Body of pancreas (tissue), 4 donors: ENCODE measurements around the gene CATSPERZ. TPM values are rescaled to one million over a fixed set of nuclear protein-coding genes. Genes with fewer than 3 reads are reported as not detected.

Source experiments
- ATAC-seq: fragments of 150-250 bp; one replicate; pipeline ENCODE4 v1.9.1; 2016
- DNase-seq, 4 donors: peaks; one replicate each; pipeline ENCODE4 v3.0.0-alpha.2; 2019
- H3K27ac ChIP-seq, 4 donors: fragments of 200-600 bp; sonication (generic); 1 replicate in 3 of 4; 2 replicates in 1 of 4; pipeline versions ENCODE4 v1.5.1 to v1.6.1; 2016 to 2019; ENCODE audit warnings: mild to moderate bottlenecking in 1 of 4, mixed read lengths in 1 of 4, moderate library complexity in 1 of 4
- H3K27me3 ChIP-seq, 2 donors: fragments of 200-600 bp; sonication (generic); one replicate each; pipeline ENCODE4 v1.6.0; 2016; ENCODE audit warnings: mild to moderate bottlenecking in 1 of 2
- H3K36me3 ChIP-seq, 2 donors: fragments of 200-600 bp; sonication (generic); replicated peaks in 1 of 2; 2 replicates each; pipeline ENCODE4 v1.5.1; 2016; ENCODE audit warnings: low read depth in 2 of 2; ENCODE audit not compliant: insufficient read depth in 1 of 2
- H3K4me1 ChIP-seq: fragments of 200-600 bp; sonication (generic); one replicate; pipeline ENCODE4 v1.6.0; 2016
- H3K4me3 ChIP-seq, 2 donors: fragments of 200-600 bp; sonication (generic); 1 replicate in 1 of 2; 2 replicates in 1 of 2; pipeline ENCODE4 v1.5.1; 2016 to 2019
- H3K9me3 ChIP-seq, 3 donors: fragments of 200-600 bp; sonication (generic); 1 replicate in 2 of 3; 2 replicates in 1 of 3; pipeline ENCODE4 v1.5.1; 2016
- POLR2A ChIP-seq, 3 donors: fragments of 450-650 bp; IDR thresholded peaks; one replicate each; pipeline ENCODE4 v1.6.1; 2016; ENCODE audit warnings: antibody characterized with exemption in 3 of 3, mild to moderate bottlenecking in 2 of 3
- WGBS, 2 donors: methylation state at CpG; one replicate each; pipeline ENCODE4 v1.1.5; 2017; 5-methylcytosine and 5-hydroxymethylcytosine counted together
- intact Hi-C: fragments of 100-400 bp; cut with DNase I; formaldehyde crosslinking; loops from one replicate; pipeline ENCODE4 v1.15.1; 2023
- total RNA-seq, 2 donors: library from RNA; depleted of rRNA; stranded (reverse); fragments of >200 nt; gene quantifications; one replicate each; pipeline ENCODE4 v1.1.0, GENCODE V29; 2016
- TF ChIP-seq, protein P1 (sequence below), 7 experiments: fragments of 450-650 bp in 4 of 7; fragments of 200-600 bp in 3 of 7; sonication (generic) in 3 of 7; IDR thresholded peaks; one replicate each; pipeline ENCODE4 v1.5.1; 2016 to 2019; ENCODE audit warnings: antibody characterized with exemption in 7 of 7

Gene CATSPERZ
- total RNA-seq, 2 donors from 2014 or later, result 2.3 TPM; not detected in 1

DNA sequence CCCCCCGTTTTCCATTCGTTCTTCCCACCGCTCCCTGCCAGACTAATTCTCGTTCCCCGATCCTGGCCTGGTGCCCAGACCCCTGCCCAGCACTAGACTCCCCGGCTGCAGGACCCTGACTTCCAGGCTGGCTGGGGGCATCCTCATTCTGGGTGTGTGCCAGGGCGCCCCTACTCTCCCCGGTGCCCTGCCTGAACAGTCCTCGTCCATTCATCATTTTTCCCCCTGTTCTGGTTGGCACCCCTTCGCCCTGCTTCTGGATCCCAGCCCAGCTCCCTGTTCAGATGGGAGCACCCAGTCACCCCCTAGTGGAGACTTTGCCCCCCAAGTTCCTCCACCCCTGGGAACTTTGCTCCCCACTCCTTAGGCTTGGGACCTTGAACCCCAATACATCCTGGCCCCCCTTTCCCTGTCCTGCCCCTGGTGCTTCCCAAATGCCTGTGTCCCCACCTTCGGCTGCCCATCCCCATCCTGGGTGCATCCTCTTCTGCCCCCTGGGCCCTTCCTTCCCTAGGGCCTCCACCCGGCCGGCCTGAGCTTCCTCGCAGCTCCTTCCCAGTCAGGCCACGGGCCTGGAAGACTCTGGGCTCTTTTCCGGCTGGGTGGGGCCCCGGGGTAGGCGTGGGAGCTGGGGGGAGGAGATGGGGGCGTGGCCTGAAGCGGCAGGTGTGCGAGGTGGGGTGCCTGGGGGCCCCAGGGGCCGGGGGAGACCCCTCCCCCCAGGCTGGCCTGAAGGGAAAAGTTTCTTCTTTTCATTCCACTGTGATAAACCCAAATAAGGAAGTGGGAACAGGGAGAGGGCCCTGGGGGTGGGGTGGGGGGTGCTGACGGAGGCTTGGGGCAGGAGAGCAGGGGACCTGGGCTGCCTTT is 47.9 kb upstream of the CATSPERZ start:
- H3K4me3 ChIP-seq, result peak overlapping the region; percentile 29 to 62
- H3K4me1 ChIP-seq, result peaks cover 31% of the 10 kb centered on the region
- intact Hi-C loops, result no loop called here
- TF ChIP-seq, protein P1, sequence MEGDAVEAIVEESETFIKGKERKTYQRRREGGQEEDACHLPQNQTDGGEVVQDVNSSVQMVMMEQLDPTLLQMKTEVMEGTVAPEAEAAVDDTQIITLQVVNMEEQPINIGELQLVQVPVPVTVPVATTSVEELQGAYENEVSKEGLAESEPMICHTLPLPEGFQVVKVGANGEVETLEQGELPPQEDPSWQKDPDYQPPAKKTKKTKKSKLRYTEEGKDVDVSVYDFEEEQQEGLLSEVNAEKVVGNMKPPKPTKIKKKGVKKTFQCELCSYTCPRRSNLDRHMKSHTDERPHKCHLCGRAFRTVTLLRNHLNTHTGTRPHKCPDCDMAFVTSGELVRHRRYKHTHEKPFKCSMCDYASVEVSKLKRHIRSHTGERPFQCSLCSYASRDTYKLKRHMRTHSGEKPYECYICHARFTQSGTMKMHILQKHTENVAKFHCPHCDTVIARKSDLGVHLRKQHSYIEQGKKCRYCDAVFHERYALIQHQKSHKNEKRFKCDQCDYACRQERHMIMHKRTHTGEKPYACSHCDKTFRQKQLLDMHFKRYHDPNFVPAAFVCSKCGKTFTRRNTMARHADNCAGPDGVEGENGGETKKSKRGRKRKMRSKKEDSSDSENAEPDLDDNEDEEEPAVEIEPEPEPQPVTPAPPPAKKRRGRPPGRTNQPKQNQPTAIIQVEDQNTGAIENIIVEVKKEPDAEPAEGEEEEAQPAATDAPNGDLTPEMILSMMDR (IDR thresholded peaks at IDR 0.05), result peak in 4 of 7 experiments; percentile 10 to 40 (median 27)
- peak in 2 of 3 donors; percentile 24 to 30 for TF ChIP-seq POLR2A (IDR thresholded peaks at IDR 0.05)
- ATAC-seq, result peak; percentile 29
- no peaks in the 10 kb centered on the region for H3K9me3 ChIP-seq
- no peaks in the 10 kb centered on the region for H3K36me3 ChIP-seq
- DNase-seq, result peak; percentile 47 to 60 (median 55)
- WGBS, 2 donors, result 3 to 5% methylated on average over 14 to 23 of the region's 23 CpGs
- H3K27ac ChIP-seq, result peak overlapping the region in 2 of 4 donors; percentile 25 to 67
- H3K27me3 ChIP-seq, result no peaks in the 10 kb centered on the region

DNA sequence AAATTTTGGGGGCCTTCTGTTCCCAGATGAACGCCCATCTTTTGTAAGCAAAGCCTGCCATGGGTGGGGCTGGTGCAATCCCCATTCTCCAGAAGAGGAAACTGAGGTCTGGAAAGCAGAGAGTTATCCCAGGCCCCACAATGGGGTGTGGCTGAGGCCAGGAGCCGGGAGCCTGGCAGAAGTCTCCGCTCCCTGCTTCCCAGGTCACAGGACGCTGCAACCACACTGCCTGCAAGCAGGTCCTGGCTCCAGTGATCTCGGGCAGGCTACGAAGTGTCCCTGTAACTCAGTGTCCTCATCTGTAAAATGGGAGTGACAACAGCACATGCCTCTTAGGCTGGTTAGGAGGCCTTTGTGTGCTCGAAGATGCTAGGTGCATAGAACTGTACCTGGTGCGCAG is 47.1 kb upstream of the CATSPERZ start:
- Histone ChIP-seq H3K9me3 (no peaks in the 10 kb centered on the region), H3K27ac (no peak overlapping the region), H3K4me3 (no peak overlapping the region), H3K4me1 (peaks cover 24% of the 10 kb centered on the region), H3K36me3 (no peaks in the 10 kb centered on the region), H3K27me3 (no peaks in the 10 kb centered on the region)
- WGBS, 2 donors, result 77 to 86% methylated on average over 7 to 8 of the region's 8 CpGs
- ATAC-seq (no peak), DNase-seq (no peak)
- no peak for TF ChIP-seq POLR2A (IDR thresholded peaks at IDR 0.05)
- TF ChIP-seq, protein P1 (IDR thresholded peaks at IDR 0.05), result no peak
- intact Hi-C loops, result no loop called here

DNA sequence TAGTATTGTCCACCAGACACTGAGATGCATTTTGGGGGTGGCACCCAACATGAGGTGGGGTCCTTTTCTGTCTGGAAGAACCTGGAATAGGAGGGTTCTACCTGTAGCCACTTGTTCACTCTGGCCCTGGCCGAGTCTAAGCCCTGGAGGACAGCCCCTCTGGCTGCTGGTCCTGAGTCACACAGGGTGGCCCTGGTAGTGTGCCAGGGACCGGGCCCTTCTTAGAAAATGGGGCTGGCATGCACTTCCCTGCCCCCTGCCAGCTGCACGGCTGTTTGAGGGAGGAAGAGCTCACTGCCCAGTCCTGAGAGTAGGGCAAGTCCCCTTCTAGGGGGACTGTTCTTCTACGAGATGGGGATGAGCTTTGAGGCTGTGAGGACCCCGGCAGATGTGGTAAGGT is 46.7 kb upstream of the CATSPERZ start:
- no peaks in the 10 kb centered on the region for H3K36me3 ChIP-seq
- DNase-seq (peak in 1 of 4 donors; percentile 52), ATAC-seq (no peak)
- 55 to 74% methylated on average over 3 to 5 of the region's 5 CpGs for WGBS, 2 donors
- H3K27me3 ChIP-seq, result no peaks in the 10 kb centered on the region
- TF ChIP-seq, protein P1 (IDR thresholded peaks at IDR 0.05), result no peak
- no peak for TF ChIP-seq POLR2A (IDR thresholded peaks at IDR 0.05)
- H3K4me3 ChIP-seq, result no peak overlapping the region
- no peaks in the 10 kb centered on the region for H3K9me3 ChIP-seq
- intact Hi-C loops, result no loop called here
- no peak overlapping the region for H3K27ac ChIP-seq
- peaks cover 24% of the 10 kb centered on the region for H3K4me1 ChIP-seq

DNA sequence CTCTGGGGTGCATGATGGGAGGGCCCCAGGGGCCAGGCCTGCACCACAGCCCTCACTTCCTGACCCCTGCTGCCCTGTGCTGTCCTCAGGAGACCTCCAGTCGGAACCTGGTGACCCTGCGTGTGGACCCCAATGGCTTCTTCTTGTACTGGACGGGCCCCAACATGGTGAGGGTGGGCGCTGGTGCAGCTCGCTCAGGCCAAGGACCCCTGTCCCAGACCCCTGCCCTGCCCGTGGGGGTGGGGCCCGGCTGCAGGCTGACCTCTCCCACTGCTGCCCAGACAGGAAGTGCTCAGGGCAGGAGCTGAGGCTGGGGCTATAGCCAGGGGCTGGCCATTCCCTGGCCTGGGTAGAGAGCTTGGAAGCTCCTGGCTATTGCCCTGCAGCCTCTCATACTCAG is 45.8 kb upstream of the CATSPERZ start:
- no peak for DNase-seq
- intact Hi-C loops, result no loop called here
- WGBS, 2 donors, result 76% methylated on average over 3 of the region's 7 CpGs; no CpG with 5 or more reads in 1 of the 2 donors

More for the DNA sequence above, 45.8 kb upstream of the CATSPERZ start:
- Histone ChIP-seq H3K9me3 (no peaks in the 10 kb centered on the region), H3K4me1 (peaks cover 24% of the 10 kb centered on the region), H3K36me3 (no peaks in the 10 kb centered on the region), H3K27ac (no peak overlapping the region), H3K27me3 (no peaks in the 10 kb centered on the region), H3K4me3 (no peak overlapping the region)
- ATAC-seq, result no peak
- TF ChIP-seq, protein P1 (IDR thresholded peaks at IDR 0.05), result no peak
- no peak for TF ChIP-seq POLR2A (IDR thresholded peaks at IDR 0.05)
